Smooth muscle cell (in vitro differentiated cells): ENCODE measurements around the gene SEMA4D. TPM values are rescaled to one million over a fixed set of nuclear protein-coding genes. Genes with fewer than 3 reads are reported as not detected.

Source experiments
- DNase-seq: peaks from one replicate; lab custom pipeline; 2025; ENCODE audit not compliant: unreplicated experiment; lab: John Stamatoyannopoulos, UW
- H2AFZ ChIP-seq: fragments of 200-600 bp; sonication (generic); 2 replicates; pipeline ENCODE4 v1.6.0; 2016; ENCODE audit warnings: antibody characterized with exemption, low read depth, mild to moderate bottlenecking
- H3F3A ChIP-seq: fragments of 200-600 bp; sonication (generic); 2 replicates; pipeline ENCODE4 v1.6.0; 2017; ENCODE audit warnings: antibody characterized with exemption, low read depth
- H3K27ac ChIP-seq: fragments of 200-600 bp; sonication (generic); 2 replicates; pipeline ENCODE4 v1.5.1; 2016; ENCODE audit warnings: low read depth, mild to moderate bottlenecking
- H3K27me3 ChIP-seq: fragments of 200-600 bp; sonication (generic); 2 replicates; pipeline ENCODE4 v1.6.1; 2016; ENCODE audit warnings: low read depth, mild to moderate bottlenecking
- H3K36me3 ChIP-seq: fragments of 200-600 bp; sonication (generic); 2 replicates; pipeline ENCODE4 v1.5.1; 2016; ENCODE audit warnings: low read depth
- H3K4me1 ChIP-seq: fragments of 200-600 bp; sonication (generic); 2 replicates; pipeline ENCODE4 v1.5.1; 2016; ENCODE audit warnings: low read depth
- H3K4me2 ChIP-seq: fragments of 200-600 bp; sonication (generic); 2 replicates; pipeline ENCODE4 v1.6.0; 2016; ENCODE audit warnings: mild to moderate bottlenecking
- H3K4me3 ChIP-seq: fragments of 200-600 bp; sonication (generic); 2 replicates; pipeline ENCODE4 v1.5.1; 2016; ENCODE audit warnings: mild to moderate bottlenecking
- H3K79me2 ChIP-seq: fragments of 200-600 bp; sonication (generic); 2 replicates; pipeline ENCODE4 v1.6.0; 2016; ENCODE audit warnings: low read depth, mild to moderate bottlenecking
- H3K9ac ChIP-seq: fragments of 200-600 bp; sonication (generic); 2 replicates; pipeline ENCODE4 v1.6.0; 2016; ENCODE audit warnings: low read depth
- H3K9me3 ChIP-seq: fragments of 200-600 bp; sonication (generic); replicated peaks from 2 replicates; pipeline ENCODE4 v1.5.1; 2016; ENCODE audit warnings: low read depth
- H4K20me1 ChIP-seq: fragments of 200-600 bp; sonication (generic); 2 replicates; pipeline ENCODE4 v1.6.0; 2016; ENCODE audit warnings: low read depth
- CTCF ChIP-seq: fragments of 200-600 bp; sonication (generic); IDR thresholded peaks from 2 replicates; pipeline ENCODE4 v1.5.1; 2017; ENCODE audit warnings: borderline replicate concordance, mild to moderate bottlenecking, antibody characterized with exemption; ENCODE audit not compliant: insufficient read depth, poor library complexity, severe bottlenecking
- WGBS: methylation state at CpG from one replicate; pipeline ENCODE4 v1.1.7; 2016; ENCODE audit warnings: low lambda C conversion rate; 5-methylcytosine and 5-hydroxymethylcytosine counted together
- polyA plus RNA-seq: library from polyadenylated mRNA; unstranded; fragments of >200 nt; fragmentation: Nextera tagmentation; extraction: Ambion mirVana; gene quantifications from 2 replicates; pipeline ENCODE4 v1.2.1, GENCODE V29; 2016
- total RNA-seq: library from RNA; depleted of rRNA; stranded (reverse); fragments of >200 nt; gene quantifications from 2 replicates; pipeline ENCODE4 v1.2.3, GENCODE V29; 2014

The SEMA4D gene
- total and polyA plus RNA-seq, 2 experiments from 2014 or later, result 0.63 to 2.7 TPM

GRCh38 chr9:89488131-89488530, 9.8 kb downstream of the SEMA4D start:
- Histone ChIP-seq H2AFZ (no peak overlapping the region), H3K27me3 (no peaks in the 10 kb centered on the region), H3K9me3 (no peaks in the 10 kb centered on the region), H3F3A (no peaks in the 10 kb centered on the region), H3K79me2 (no peaks in the 10 kb centered on the region), H3K4me1 (no peaks in the 10 kb centered on the region), H4K20me1 (no peaks in the 10 kb centered on the region), H3K9ac (no peak overlapping the region), H3K36me3 (no peaks in the 10 kb centered on the region), H3K4me3 (no peak overlapping the region), H3K4me2 (no peak overlapping the region), H3K27ac (no peak overlapping the region)
- DNase-seq, result no peak
- WGBS, result 87% methylated on average over 5 of the region's 5 CpGs
- no peak for TF ChIP-seq CTCF

GRCh38 chr9:89486681-89487080, 11.2 kb downstream of the SEMA4D start:
- H4K20me1 ChIP-seq, result no peaks in the 10 kb centered on the region
- no peaks in the 10 kb centered on the region for H3K9me3 ChIP-seq
- no peak for TF ChIP-seq CTCF
- no peaks in the 10 kb centered on the region for H3F3A ChIP-seq
- no peaks in the 10 kb centered on the region for H3K36me3 ChIP-seq
- no peaks in the 10 kb centered on the region for H3K27me3 ChIP-seq
- no peak overlapping the region for H3K4me3 ChIP-seq
- H3K79me2 ChIP-seq, result no peaks in the 10 kb centered on the region
- H3K4me1 ChIP-seq, result no peaks in the 10 kb centered on the region
- H3K9ac ChIP-seq, result no peak overlapping the region
- H3K4me2 ChIP-seq, result no peak overlapping the region
- no peak overlapping the region for H2AFZ ChIP-seq
- DNase-seq, result no peak
- no peak overlapping the region for H3K27ac ChIP-seq

GRCh38 chr9:89484475-89485404, 13.2 kb downstream of the SEMA4D start:
- no peaks in the 10 kb centered on the region for H3K27me3 ChIP-seq
- no peak overlapping the region for H3K9ac ChIP-seq
- H3K27ac ChIP-seq, result no peak overlapping the region
- no peaks in the 10 kb centered on the region for H3F3A ChIP-seq
- H3K4me1 ChIP-seq, result no peaks in the 10 kb centered on the region
- no peak overlapping the region for H3K4me2 ChIP-seq
- WGBS, result 92% methylated on average over 6 of the region's 6 CpGs
- no peaks in the 10 kb centered on the region for H4K20me1 ChIP-seq
- H3K9me3 ChIP-seq, result no peaks in the 10 kb centered on the region
- no peaks in the 10 kb centered on the region for H3K36me3 ChIP-seq
- H3K79me2 ChIP-seq, result no peaks in the 10 kb centered on the region
- H2AFZ ChIP-seq, result no peak overlapping the region
- H3K4me3 ChIP-seq, result no peak overlapping the region
- no peak for TF ChIP-seq CTCF
- DNase-seq, result no peak
